HepG2 (cell line): ENCODE measurements around the gene NAT14. TPM values are rescaled to one million over a fixed set of nuclear protein-coding genes. Genes with fewer than 3 reads are reported as not detected.

Experiments
- ARID5B ChIP-seq: IDR thresholded peaks from 2 replicates; pipeline ENCODE4 v1.4.0; 2020; ENCODE audit warnings: mild to moderate bottlenecking, missing genetic modification reagents
- ARNT ChIP-seq: fragments of 450-650 bp; IDR thresholded peaks from 2 replicates; pipeline ENCODE4 v1.6.1; 2017
- ATF2 ChIP-seq: sonication (generic); formaldehyde crosslinking; IDR thresholded peaks from 2 replicates; pipeline ENCODE4 v1.4.0; 2020; ENCODE audit warnings: missing genetic modification reagents
- FOXK2 ChIP-seq: fragments of 450-650 bp; IDR thresholded peaks from 2 replicates; pipeline ENCODE4 v1.6.1; 2016
- GATAD2A ChIP-seq: IDR thresholded peaks from 2 replicates; pipeline ENCODE4 v1.6.1; 2016
- HOXD1 ChIP-seq: sonication (generic); formaldehyde crosslinking; IDR thresholded peaks from 2 replicates; pipeline ENCODE4 v1.5.0; 2020; ENCODE audit warnings: missing genetic modification reagents
- KLF15 ChIP-seq: sonication (generic); formaldehyde crosslinking; IDR thresholded peaks from 2 replicates; pipeline ENCODE4 v1.8.1; 2023; ENCODE audit warnings: borderline replicate concordance, mild to moderate bottlenecking, inconsistent platforms, missing genetic modification reagents, mixed read lengths
- NCOA1 ChIP-seq: sonication (generic); formaldehyde crosslinking; IDR thresholded peaks from 2 replicates; pipeline ENCODE4 v1.9.0; 2021; ENCODE audit warnings: missing genetic modification reagents
- NFAT5 ChIP-seq: sonication (generic); formaldehyde crosslinking; IDR thresholded peaks from 2 replicates; pipeline ENCODE4 v1.4.0; 2020; ENCODE audit warnings: missing genetic modification reagents
- PAX8 ChIP-seq: sonication (generic); formaldehyde crosslinking; IDR thresholded peaks from 2 replicates; pipeline ENCODE4 v1.8.0; 2022; ENCODE audit warnings: mild to moderate bottlenecking, missing genetic modification reagents, borderline replicate concordance
- SOX13 ChIP-seq, 3 experiments: fragments of 450-650 bp in 1 of 3; sonication (generic) in 1 of 3; formaldehyde crosslinking in 1 of 3; IDR thresholded peaks in 2 of 3; conservative IDR thresholded peaks in 1 of 3; 2 replicates each; pipeline versions ENCODE4 v1.5.0 to v1.6.1; 2016 to 2020; ENCODE audit warnings: antibody characterized with exemption in 1 of 3, mild to moderate bottlenecking in 1 of 3, missing compliant biosample characterization in 1 of 3, missing genetic modification reagents in 1 of 3, moderate library complexity in 1 of 3
- TEAD3 ChIP-seq: optimal IDR thresholded peaks from 2 replicates; pipeline ENCODE3; 2016; ENCODE audit warnings: borderline replicate concordance
- ZFP62 ChIP-seq: sonication (generic); formaldehyde crosslinking; IDR thresholded peaks from 2 replicates; pipeline ENCODE4 v1.4.0; 2020; ENCODE audit warnings: missing genetic modification reagents
- ZKSCAN8 ChIP-seq: IDR thresholded peaks from 2 replicates; pipeline ENCODE4 v1.6.1; 2016; ENCODE audit warnings: borderline replicate concordance, missing genetic modification reagents, missing compliant biosample characterization
- ZNF10 ChIP-seq: sonication (generic); formaldehyde crosslinking; IDR thresholded peaks from 2 replicates; pipeline ENCODE4 v1.4.0; 2020; ENCODE audit warnings: mild to moderate bottlenecking, low read depth, missing genetic modification reagents, borderline replicate concordance
- ZNF121 ChIP-seq: sonication (generic); formaldehyde crosslinking; IDR thresholded peaks from 2 replicates; pipeline ENCODE4 v1.5.0; 2020; ENCODE audit warnings: mild to moderate bottlenecking, missing genetic modification reagents
- ZNF720 ChIP-seq: sonication (generic); formaldehyde crosslinking; IDR thresholded peaks from 2 replicates; pipeline ENCODE4 v1.4.0; 2020; ENCODE audit warnings: missing genetic modification reagents
- ZNF792 ChIP-seq: IDR thresholded peaks from 2 replicates; pipeline ENCODE4 v1.6.1; 2016
- ZNF850 ChIP-seq: sonication (generic); formaldehyde crosslinking; conservative IDR thresholded peaks from 2 replicates; pipeline ENCODE4 v1.9.0; 2021; ENCODE audit warnings: mild to moderate bottlenecking, missing genetic modification reagents
- ZSCAN21 ChIP-seq: sonication (generic); formaldehyde crosslinking; IDR thresholded peaks from 2 replicates; pipeline ENCODE4 v1.8.0; 2022; ENCODE audit warnings: mild to moderate bottlenecking, missing genetic modification reagents, moderate library complexity, borderline replicate concordance
- polyA plus RNA-seq, 8 experiments: library from polyadenylated mRNA; depleted of rRNA in 3 of 8; stranded (reverse) in 7 of 8; unstranded in 1 of 8; fragments of >200 nt; fragmentation: Illumina TruSeq in 4 of 8; extraction: Trizol in 4 of 8; gene quantifications; 2 replicates each; pipeline versions ENCODE4 v1.2.1 to v1.2.3, GENCODE V29; 2011 to 2016; ENCODE audit warnings: low read depth in 4 of 8, missing spikeins in 1 of 8, mixed read lengths in 1 of 8; ENCODE audit not compliant: insufficient read depth in 1 of 8
- total RNA-seq, 5 experiments: library from RNA; depleted of rRNA; stranded (reverse); fragments of >200 nt; fragmentation: Illumina TruSeq; extraction: Trizol; gene quantifications; 2 replicates each; pipeline ENCODE4 v1.2.3, GENCODE V29; 2016; ENCODE audit warnings: low read depth in 1 of 5

Gene NAT14
- total and polyA plus RNA-seq, 2 of the 13 experiments (the other 11 are each of a cell fraction or from before 2014, with no cell fraction given) = 20.7 to 22.3 TPM

- peak; percentile 75 for TF ChIP-seq ZSCAN21 (CRISPR knock-in tag)
- TF ChIP-seq HOXD1 (CRISPR knock-in tag) = no peak; the same call in 1 of the 2 replicates
- no peak for TF ChIP-seq ARID5B
- TF ChIP-seq ZKSCAN8 (CRISPR knock-in tag) = no peak
- TF ChIP-seq ZNF720 = no peak
- TF ChIP-seq KLF15 (CRISPR knock-in tag) = peak; percentile 94; the same call in 1 of the 2 replicates
- peak; percentile 67; the same call in 1 of the 2 replicates for TF ChIP-seq ZNF792
- peak; percentile 40; the same call in 1 of the 2 replicates for TF ChIP-seq ATF2 (CRISPR knock-in tag)
- no peak for TF ChIP-seq ARNT
- no peak; the same call in 1 of the 2 replicates for TF ChIP-seq ZNF121 (CRISPR knock-in tag)
- TF ChIP-seq ZFP62 = 0 out of 2 replicates have a peak, but pooled peaks have one; percentile 30
- TF ChIP-seq FOXK2 = no peak
- no peak for TF ChIP-seq ZNF850 (CRISPR knock-in tag)
- peak; percentile 81 for TF ChIP-seq SOX13 (IDR thresholded peaks at IDR 0.05)
- peak in 1 of 2 experiments; percentile 23; a peak in 1 of 4 replicates for TF ChIP-seq SOX13 (CRISPR knock-in tag; conservative IDR thresholded peaks at IDR 0.05 in 1 of 2, IDR thresholded peaks at IDR 0.05 in 1 of 2)
- TF ChIP-seq NCOA1 (CRISPR knock-in tag) = no peak
- TF ChIP-seq ZNF10 = no peak
- peak; percentile 96 for TF ChIP-seq NFAT5 (CRISPR knock-in tag)
- TF ChIP-seq GATAD2A (CRISPR knock-in tag) = peak; percentile 51; the same call in 1 of the 2 replicates
- TF ChIP-seq PAX8 (CRISPR knock-in tag) = no peak
- TF ChIP-seq TEAD3 (CRISPR knock-in tag) = no peak
These were observed 8.8 kb upstream of the NAT14 start, which contains the start of gene ZNF628 (continued) for GRCh38 chr19:55476100-55476775.
